Hypothalamus (tissue), 51 donors: ENCODE results near the gene AIPL1.

Experiments used
- DNase-seq, 51 donors: peaks; one replicate each; lab custom pipeline; 2025; lab: John Stamatoyannopoulos, UW

Gene AIPL1

DNA sequence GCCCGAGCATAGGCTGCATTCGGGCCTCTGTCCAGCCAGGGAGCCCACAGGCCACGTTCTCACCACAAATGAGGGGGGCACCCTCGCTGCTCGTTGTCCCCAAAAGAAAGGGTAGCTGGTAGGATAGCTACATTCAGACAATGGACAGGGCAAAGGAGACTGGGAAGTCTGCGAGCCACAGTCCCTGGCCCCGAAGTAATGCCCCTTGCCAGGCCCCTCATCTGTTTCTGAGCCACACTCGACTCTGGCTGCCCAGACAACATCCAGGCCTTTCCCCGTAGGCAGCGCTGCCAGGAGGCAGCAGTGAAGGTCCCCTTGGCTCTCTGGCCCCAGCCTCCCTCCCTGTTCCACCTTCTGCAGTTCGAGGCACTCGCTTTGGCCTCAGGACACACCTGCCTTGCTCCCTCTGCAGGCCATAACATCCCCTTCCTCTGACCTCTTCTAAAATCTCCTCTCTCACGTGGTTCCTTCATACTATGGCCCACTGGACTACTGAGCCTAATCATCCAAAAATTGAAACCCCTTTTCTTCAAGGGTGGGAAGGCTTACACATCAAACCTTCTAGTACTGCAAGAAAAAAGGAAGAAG lies 12.2 kb downstream of the AIPL1 start:
- DNase-seq, result no peak

DNA sequence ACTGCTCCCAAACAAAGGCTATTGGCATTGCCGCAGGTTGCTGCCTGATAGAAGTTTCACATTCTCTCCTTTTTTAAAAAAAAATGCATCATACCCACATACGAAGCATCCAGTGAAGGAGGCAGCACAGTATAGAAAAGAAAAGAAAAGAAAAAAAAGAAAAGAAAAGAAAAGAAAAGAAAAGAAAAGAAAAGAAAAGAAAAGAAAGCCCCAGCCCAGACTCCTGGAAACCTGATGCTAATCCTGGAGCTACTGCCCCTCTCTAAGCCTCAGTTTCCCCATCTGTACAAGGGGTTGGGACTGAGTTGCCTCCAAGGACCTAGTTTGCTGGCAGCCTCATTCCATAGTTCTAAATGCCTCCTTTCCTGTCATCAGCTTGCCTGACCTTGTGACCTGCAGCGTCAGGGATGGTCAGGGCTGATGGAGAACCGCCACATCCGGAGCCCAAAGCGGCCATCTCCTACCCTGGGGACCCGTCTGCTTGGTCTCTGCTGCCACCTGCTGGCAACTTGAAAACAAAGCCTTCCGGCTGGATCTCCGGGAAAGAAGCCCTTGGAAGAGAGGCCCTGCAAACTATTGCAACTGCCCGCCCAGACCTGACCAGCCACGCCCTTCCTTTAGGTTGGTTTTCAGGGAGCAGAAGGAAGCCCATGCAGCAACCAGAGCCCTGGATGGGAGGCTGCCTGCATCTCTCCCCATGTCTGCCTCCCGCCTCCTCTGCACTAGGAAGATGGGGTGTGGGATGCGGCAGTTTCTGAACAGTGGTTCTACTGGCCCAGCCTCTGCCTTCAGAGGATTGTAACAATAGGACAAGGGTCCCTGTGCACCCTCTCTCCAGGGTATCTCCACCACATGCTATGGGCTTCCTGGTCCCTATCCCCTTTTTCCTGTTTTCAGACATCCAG lies 13.0 kb downstream of the AIPL1 start:
- peak; percentile 3 to 90 (median 60) for DNase-seq

DNA sequence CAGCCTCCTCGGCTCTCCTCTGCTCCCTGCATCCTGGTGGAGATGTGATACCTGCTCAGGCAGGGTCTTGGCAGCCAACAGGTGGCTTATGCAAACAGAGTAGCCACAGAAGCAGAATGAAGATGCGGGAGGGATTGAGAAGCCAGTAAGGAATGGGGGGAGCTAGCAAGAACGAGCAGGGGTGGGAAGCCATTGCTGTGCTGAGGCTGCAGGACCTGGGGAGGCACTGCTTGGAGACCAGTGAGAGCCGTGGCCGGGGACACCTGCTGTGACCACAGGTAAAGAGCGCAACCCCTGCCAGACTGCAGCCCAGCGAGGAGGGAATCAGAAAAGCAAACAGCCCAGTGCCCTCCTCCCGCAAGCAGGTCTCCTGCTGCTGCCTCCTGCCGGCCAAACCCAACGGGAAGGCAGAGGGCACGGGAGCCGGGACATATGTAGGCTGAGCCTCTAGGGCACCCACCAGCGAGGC lies 14.7 kb downstream of the AIPL1 start:
- DNase-seq, result no peak

DNA sequence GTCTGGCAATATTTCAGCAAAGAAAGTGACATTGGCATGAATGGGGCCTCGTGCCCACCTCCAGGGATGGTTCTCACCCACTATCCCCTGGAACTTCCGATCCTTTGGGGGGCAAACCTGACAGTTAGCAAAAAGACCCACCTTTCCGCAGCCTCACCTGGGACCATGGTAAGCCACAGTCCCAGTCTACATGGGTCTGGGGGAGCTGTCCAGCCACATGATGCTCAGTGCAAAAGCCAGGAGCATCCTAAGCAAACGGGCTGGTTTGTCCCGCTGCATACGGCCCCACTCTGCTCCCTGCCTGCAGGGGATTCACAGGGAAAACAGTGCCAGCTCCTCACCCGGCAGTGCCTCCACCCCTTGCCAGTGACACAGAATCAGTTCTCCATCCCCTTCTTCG lies 19.3 kb downstream of the AIPL1 start:
- DNase-seq, result no peak

DNA sequence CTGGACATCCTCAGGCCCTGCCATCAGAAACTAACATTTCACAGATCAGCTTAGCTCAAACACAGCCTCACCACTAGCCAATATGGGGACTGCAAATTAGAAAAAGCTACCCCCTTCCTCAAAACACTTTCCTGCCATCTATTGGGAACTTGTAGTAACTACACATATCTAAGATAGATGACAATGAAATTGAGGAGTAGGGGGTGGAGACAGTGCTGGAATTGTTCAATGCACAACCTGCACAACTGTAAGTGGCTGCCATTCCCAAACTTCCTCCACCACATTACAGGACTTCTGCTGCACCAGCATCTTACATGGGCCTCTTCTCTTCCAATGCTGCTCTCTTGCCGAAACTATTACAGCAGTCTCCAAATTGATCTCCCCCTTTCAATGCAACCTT lies 21.9 kb downstream of the AIPL1 start:
- DNase-seq, result peak in 1 of 51 donors; percentile 44

DNA sequence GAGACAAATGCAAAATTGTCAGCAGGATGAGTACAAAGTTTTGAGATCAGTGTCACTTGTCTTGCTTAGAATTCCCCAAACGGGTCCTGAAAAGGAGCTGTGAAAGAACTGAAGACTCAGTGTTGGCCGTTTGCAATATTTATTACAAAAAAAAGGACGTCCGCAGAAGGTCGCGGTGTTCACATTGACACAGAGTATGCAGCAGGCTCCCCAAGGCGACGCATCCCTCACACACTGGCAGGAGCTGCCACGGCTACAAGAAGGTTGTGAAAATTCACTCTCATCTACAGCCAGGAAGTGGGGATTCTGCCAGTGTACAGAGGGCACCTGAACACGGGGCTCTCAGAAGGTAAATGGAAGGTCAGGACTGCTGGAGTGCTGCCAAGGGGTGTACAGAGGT lies 26.2 kb downstream of the AIPL1 start:
- DNase-seq, result no peak

DNA sequence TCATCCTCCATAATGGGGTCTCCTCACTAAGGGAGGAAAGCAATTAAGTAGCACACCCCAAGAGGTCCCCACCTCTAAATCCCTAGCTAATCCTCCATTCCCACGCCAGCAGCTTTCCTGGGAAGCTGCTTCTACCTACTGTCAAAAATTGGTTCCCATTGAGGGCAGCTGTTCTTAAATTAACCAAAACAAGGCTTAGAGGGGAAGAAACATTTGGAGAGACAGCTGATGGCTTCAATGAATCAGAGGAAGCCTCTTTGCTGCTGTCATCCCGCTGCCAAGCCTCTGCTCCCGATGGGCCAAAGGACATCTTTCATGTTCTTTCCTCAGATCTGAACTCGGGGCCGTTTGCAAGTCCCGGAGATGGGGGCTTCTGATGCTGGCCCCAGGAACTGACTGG lies 26.6 kb downstream of the AIPL1 start:
- DNase-seq, result no peak

DNA sequence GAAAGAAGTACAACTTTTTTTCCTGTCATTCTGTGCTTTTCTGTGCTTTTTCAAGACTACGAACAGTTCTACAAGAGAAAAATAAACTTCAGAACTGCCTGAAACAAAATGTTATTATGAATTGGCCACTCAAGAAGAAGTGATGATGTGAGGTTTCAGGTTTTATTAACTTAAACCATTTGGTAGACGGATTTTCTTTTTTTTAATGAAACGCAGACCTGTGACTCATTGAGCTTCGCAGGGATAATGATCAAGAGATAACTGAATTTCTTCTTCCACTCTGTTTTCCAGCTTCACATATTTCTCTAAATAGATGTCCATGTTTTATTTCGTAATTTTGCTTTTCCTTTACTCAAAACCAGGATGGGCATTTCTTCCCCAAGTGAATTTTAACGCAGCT lies 32.7 kb downstream of the AIPL1 start:
- DNase-seq, result no peak

DNA sequence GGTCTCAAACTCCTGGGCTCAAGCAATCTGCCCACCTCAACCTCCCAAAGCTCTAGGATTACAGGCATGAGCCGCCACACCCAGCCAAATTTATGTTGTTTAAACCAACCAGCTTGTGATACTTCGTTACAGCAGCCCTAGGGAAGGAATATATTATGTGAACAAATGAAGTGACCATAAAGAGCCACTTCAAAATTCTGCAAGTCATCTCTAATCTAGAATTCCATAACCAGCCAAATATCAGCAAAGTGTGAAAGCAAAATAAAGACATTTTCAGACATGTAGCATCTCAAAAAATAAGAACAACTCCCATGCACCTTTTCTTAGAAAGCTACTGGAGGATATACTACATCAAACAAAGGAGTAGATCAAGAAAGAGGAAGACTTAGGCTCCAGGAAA lies 36.0 kb downstream of the AIPL1 start:
- DNase-seq, result no peak

DNA sequence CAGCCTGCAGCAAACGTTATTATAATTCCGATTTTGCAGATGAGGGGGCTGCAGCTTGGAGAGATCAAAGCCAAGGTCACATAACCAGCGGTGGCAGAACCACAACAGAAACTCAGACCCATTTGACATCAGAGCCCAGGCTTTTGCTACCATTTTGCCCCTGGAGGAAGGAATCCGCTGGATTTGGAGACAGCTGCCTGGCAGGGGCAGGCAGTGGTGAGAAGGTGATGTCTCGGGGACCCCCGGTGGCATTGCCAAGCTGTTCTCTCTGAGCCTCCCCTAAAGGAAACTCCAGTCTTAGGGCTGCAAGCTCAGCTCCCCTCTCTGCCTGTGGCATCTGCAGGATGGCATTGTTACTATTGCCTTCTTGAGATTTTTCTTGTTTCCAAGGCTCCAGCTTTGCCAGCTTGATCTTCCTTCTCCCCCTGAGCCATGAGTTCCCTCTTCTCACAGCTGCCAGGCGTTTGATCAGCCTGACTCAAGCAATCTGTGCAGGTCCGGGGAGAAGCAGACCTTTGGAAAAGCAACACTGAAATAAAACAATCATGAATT lies 40.8 kb downstream of the AIPL1 start:
- peak in 1 of 51 donors; percentile 4 for DNase-seq

DNA sequence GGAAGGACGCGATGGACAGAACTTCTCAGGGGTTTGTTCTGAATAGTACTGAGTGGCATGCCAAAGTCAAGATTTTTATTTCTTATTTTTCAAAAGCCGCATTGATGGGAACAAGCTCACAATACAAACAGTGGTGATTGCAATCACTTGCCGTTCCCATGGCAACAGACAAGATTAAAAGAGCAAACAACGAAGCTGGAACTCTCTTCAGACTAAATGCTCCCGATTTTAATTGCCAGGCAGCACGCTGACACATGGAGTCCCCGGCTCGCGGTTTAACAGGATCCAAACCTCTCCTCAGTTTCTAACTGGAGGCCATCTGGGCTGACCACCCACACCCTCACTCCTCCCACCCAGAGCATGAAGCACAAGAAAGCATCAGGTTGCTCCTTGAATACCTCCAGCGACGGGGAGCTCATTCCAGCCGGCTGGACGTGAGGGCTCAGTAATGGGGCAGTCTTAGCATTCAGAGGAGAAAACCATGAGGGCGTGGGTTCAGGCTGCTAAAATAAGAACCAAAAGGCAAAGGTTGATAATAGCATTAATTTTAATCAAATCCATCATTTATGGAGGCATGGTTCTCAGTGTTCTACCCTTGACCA lies 41.5 kb downstream of the AIPL1 start:
- peak in 5 of 51 donors; percentile 11 to 42 (median 15) for DNase-seq

DNA sequence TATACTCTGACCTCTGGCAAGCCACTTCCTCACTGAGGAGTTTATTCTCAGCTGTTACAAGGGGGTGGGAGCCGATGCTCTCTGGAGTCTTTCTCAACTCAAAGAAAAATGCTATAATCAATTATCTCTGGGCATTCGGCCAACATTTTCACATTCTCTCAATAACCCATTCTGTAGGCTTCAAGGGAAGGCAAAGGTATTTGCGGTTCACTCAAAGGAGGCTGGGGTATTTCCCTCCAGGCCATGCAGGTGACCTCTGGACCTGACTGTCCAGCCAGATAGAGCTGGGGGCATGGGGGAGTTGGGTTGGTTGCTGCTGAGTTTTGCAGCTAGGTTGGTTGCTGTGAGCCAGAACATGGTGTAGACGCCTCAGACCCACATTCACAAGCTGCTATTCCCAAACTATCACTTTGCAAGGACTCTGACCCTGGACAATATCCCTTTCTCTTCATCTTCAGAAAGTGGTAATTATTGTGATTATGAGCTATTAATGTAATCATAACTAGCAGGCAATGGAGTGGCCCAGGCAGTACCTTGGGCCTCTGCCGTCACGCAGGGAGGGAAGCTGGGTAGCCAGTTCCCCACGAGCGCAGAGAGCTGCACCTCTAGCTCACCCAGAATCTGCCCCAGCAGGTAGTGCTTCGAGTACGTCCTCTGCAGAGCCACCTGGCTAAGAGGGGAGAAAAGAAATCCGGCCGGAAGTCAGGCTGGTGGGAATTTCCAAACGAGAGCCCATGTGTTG lies 42.1 kb downstream of the AIPL1 start:
- no peak for DNase-seq

DNA sequence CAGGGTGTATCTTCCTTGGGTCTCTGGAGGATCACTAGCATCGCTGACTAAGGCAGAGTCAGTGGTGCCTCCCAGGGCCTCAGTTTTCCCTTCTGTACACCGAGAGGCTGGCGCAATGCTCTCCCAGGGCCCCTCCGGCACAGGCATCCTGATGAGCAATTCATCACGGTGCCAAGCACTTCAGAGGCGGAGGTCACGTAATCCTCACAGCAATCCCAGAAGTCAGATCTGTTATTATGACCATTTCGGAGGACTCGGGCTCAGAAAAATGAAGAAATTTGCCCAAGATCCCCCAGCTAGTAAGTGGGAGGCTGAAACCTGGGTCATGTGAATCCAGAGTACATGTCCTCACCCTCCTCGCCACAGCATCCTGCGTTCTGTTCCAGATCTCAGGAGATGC lies 46.5 kb downstream of the AIPL1 start:
- no peak for DNase-seq

DNA sequence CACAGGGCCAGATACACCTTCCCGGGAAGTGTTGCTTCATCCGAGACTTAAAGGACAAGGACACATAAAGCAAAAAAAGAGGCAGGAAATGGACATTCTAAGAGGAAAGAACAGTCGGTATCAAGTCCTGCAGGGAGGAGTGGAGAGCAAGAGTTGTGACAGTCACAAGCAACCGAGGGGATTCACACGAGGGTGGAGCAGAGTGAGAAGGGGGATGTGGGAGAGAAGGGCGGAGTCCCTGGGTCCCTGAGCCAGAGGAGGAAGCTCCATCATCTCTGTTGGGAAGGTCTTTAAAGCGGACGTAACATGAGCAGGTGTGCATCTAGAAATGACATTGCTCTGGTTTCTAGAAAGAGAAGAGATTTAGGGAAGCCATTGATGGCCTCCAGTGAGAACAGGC lies 47.1 kb downstream of the AIPL1 start:
- DNase-seq, result no peak

DNA sequence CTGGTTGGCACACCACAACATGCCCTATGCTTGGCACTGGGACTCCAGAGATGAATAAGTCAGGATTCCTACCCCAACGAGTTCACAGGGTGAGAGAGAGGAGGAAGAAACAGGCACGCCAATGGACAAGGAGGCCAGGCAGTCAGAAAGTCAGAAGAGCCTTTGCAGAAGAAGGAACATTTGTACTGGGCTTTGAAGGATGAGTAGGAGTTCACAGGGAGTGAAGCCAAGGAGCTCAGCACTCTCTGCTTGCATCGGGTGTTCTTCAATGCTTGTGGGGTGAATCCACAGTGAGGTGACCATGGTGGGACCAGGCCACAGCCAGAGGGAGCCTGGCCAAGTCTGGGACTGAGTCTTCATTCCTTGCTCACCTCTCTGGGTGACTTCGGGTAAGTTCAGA lies 47.5 kb downstream of the AIPL1 start:
- no peak for DNase-seq

DNA sequence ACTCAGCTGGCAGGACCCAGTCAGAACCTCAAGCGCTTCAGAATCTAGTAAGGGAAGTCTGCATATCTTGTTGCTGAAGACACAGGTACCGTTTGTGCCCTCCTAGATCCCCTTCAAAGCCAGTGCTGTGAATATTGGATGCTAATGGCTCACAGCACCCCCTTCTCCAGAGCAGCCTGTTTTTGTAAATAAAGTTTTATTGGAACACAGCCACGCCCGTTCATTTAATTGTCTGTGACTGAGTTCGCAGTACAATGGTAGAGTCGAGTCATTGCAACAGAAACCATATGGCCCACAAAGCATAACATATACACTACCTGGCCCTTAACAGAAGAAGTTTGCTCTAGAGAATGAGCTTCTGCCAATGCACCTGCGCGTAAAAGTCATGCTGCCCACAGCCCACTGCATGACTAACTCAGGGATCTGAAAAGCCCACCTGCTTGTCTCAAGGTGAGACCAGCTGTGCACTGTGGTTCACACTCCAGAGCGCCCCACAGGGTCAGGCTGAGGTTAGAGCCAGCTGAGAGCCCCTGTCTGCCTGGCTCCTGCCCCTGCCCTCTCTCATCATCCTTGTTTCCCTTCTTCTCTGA lies 48.8 kb downstream of the AIPL1 start:
- no peak for DNase-seq

DNA sequence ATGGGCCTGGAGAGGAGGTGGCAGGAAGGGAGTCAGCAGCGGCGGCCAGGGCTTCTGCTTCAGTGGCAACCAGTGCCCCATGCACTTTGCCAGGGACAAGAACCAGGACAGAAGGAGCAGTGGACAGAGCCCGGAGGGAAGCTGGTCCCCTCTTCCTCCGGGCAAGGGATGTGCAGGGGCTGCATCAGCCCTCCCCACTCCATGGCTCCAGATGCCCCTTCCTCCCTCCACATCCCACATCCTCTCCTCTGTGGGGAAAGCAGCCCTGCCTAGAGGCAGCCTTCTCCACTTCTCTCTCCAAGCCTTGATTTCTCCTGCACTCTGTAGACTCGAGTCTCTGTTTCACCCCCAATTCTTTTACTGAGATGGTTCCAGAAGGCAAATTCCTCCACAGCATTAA lies 50.4 kb downstream of the AIPL1 start:
- no peak for DNase-seq

DNA sequence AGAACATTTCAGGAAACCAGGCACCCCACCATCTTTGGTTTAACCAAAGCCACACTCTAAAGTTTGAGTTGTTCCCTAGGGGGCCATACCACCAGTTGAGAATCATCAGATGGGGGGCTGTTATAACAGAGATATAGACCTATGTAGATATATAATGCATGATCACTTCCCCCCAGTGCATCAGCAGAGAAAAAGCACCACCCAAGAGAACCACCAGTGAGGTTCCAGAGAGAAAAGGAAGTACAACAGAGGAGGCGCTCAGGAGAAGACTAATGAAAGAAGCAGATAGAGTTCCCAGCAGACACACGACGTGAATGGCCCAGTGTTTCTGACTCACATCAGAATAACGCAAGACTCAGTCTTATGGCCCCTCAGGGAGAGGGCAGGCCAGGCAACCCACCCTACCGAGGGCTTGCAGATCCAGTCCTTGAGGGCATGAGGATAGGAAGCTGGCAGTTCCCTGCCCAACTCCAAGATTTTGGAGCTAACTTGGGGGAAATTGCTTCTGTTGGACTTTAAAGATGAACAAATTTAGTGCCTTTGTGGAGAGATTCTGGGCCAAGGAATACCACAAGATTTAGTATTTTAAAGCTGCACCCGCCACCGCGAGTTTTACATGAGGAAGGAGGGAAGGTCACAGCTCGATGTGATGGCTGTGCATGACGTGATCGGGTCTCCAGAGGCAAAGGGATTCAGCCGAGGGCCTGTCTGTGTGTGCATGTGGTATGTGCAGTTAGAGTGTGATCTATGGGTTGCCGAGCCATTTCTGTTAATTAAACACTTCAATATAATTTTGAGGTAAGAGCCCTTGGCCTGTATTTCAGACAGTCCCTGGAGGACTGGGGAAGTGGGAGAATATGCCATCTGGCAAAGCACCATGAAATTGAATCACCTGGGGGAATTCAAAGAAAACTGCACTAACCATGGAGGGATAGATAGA lies 53.1 kb downstream of the AIPL1 start:
- no peak for DNase-seq

DNA sequence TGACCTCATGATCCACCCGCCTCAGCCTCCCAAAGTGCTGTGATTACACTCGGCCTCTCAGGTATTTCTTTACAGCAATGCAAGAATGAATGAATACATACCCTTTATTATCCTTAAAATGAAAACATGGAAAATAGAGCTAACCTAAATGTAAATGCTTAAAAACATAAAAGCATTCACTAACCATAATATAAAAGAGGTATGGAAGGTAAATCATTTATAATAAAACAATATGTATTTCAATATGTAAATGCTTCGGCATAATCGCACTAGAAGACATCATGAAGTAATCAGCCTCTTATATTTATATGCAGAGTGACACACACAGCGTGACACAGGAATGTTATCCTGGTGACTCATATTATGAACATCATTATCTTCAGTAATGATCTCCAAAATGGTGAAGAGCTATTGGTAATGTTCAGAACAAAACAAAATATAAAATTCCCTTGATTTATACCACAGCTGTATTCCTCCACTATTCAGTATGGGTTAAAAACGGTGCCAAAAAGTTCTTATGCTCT lies 53.9 kb downstream of the AIPL1 start:
- DNase-seq, result no peak
